Activated T-cell treated with anti-CD3 and anti-CD28 coated beads for 48 hours (primary cell): ENCODE measurements around the gene IQCE.

ENCODE experiments used
- DNase-seq: peaks from one replicate; pipeline ENCODE4 v3.0.0-alpha.2; 2020; ENCODE audit warnings: low read depth

IQCE gene

DNA sequence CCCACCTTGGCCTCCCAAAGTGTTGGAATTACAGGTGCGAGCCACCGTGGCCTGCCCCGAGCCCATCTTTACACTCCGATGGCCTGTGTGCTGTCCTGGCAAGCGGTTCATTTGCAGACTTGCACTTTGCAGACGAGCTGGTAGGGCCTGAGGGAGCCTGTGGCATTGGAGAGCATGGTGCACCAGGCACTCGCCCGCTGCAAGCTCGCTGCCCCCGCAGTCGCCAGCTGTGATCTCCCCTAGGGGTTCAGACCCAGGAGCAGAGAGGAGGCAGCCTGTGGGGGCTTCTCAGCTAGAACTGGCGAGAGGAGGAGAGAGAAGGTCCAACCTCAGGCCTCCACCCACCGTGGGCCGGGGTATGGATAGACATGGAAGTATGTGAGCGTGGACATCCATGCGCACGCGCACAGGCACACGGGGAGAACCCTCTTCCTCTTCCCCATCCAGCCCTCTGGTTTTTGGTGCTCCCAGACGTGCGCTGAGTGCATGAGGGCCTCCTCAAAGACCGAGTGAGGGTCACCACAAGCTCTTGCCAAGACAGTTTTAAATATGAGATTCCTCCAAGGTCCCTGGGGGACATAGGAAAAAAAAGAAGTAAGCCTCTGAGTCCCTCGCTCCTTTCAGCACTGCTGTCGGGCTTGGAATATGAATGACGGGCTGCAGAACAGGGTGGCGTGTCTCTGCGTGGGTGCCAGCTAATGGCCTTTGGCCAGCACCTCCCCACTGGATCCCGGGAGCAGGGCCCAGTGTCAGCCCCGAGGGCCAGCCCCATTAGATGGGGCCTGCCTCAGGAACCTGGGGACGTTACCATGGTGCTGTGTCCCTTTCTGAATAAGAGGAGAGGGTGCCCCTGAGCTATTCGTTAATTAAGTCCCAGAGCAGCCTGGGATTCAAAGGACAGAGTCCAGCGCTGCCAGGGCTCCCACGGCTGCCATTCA is 57.9 kb downstream of the IQCE start:
- DNase-seq, result no peak

DNA sequence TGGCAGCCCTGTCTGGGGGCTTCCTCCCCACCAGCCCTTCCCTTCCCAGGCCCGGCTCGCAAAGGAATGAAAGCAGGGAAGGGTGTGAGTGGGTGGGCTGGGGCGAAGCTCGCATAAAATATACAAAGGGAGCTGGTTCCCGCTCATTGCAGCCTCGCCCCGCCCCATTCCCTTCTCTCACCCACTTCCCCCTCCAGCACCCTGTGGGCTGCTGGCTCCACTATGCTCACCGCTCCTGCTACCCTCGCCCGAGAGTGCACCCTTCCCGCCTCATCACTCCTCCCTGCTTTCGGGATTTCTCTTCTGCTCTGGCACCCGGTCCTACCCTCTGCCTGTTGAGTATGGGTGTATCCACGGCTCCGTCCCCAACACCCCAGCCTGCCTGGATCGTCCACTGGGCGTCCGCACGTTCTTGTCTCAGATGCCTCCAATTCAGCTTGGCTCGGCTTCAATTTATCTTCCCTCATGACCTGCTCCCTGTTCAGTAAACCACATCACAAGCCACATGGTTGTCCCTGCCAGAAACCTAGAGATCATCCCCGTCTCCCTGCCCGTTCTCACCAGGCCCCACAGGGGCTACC is 58.6 kb downstream of the IQCE start:
- no peak for DNase-seq

DNA sequence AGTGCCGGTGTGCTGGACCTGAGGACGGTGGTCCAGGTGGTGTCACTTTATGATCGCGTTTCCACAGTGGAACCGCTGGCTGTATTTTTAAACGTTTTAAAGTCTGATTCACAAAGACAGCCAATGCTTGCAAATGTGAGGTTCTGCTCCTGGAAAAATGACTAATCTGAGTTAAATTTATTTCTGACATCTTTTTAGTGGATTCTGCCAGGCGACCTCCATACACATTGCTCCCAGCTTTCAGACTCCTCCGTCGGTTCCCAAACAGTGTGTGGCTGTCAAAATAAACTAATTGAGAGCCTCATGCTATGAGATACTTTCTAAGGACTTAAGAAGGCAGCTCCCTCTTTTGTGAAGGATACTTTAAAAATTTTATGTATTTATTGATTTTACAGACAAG is 60.3 kb downstream of the IQCE start:
- no peak for DNase-seq

DNA sequence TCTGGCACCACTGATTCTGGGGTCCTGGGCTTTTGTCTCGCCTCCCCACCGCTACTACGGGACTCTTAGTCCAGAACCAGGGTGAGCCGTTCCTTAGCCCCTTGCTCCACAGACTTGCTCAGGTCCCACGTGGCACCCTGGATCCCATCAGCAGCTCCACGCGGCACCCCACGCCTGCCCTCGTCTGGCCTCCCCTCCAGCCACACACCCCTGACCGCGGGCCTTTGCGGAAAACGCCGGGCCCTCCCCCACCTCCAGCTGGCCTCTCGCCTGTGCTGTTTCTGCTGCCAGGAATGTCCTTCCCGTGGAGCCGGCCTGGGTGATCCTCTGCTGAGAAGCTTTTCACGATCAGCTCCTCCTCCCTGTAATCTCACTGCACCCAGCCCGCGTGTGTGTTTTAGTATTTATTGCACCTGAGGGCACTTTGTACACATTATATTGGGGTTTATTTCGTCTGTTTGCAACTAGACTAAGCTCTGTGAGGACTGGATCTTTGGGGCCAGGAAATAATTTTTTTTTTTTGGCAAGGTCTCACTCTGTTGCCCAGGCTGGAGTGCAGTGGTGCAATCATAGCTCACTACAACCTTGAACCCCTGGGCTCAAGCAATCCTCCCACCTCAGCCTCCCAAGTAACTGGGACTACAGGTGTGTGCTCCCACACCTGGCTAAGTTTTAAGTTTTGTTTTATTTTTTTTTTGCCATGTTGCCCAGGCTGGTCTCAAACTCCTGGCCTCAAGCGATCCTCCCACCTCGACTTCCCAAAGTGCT is 62.5 kb downstream of the IQCE start:
- DNase-seq, result no peak

DNA sequence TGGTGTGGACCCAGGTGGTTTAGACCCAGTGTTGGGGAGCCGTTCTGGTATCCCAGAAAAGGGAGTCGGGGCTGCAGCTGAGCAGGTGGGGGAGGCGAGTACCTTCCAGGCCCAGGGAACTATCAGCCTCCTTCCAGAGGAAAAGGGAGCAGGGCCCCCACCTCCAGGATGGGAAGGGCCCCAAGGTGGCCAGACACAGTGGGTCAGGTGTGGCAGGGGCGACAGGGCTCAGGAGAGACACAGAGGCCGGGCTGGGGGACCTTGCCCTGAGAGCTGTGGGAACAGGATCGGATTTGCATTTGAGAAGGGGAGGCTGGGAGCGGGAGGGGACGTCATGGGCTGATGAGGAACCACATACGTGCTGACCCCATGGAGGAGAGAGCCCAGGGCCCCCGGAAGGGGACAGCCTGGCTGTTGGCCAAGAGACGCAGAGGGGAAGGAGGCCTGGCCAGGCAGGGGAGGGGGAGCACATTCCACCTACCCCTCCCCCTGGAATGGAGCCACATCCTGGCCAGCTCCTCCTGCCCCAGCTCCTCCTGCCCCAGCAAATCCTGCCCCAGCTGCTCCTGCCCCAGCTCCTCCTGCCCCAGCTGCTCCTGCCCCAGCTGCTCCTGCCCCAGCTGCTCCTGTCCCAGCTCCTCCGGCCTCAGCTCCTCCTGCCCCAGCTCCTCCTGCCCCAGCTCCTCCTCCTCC is 63.3 kb downstream of the IQCE start:
- DNase-seq, result no peak

DNA sequence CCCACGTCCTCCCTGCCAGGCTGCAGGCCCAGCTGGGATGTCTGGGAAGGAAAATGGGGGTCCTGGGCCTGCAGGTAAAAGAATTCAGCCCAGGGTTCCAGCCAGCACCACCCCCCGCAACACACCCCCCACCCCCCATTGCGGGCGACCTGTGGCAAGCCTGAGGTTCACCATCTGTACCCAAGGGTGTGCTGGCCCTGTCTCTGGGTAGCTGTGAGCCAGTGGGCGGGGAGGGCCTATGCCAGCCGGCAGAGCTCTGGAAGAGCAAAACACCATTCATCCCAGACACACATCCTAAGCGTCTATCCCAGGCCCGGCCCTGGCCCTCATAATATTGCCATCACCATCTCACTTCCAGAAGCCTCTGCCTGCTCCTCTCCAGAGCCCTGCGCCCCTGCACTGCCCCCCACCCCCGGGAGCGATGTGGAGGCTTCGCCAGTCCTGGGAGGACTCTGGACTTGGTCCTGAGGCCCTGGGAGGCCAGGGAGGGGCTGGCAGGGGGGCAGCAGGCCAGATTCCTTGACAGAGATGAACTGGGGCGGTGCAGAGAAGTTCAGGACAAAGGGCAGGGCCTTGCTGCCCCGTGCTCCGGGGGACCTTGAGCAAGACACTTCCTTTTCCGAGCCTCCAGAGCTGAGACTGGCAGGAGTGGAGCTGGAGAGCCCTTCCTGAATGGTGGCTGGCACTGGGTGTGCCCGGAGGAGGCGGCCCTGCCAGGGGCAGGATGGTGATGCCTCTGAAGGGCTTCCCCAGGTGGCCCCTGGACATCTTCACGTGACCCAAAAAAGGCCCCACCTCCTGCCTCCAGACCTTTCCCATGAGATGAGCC is 64.3 kb downstream of the IQCE start:
- DNase-seq, result no peak

DNA sequence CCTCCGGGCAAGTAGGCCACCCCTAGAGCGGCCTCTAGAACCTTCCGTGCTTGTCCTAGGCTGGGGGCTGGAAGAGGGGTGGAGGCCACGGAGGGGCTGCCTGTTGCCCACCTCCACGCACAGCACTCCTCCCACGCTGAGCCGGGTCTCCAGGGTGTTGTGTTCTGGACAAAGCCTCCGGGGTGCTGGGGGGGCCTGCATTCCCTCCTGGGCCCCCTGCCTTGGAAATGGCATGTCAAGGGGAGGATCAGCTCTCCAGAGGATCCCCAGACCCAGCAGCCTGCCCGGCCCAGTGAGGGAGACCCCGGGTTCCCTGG is 64.9 kb downstream of the IQCE start:
- no peak for DNase-seq

DNA sequence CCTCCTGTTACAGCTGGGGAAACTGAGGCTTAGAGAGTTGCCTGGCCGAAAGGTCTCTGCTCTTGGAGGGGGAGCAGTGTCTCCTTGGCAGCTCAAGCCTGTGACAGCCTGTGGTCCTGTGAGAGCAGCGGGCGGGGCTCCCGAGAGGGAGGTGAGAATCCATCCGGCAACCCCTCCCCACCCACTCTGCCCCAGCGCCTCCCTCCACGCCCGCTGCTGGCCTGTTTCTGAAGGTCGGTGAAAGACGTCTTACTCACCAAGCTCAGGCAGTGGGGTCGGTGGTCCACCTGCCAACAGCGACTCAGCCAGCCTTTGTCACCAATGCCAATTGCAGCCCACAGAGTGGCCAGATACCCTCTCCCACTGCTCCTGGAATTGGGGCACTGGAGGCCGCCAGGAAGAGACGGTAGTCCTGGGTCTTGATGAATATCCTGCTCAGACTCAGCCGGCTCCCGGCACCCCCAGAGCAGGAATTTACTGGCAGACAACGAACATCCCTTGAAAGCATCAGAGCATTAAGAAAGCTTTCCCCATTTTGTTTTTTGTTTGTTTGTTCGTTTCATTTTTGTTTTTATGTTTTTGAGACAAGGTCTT is 65.6 kb downstream of the IQCE start:
- no peak for DNase-seq

DNA sequence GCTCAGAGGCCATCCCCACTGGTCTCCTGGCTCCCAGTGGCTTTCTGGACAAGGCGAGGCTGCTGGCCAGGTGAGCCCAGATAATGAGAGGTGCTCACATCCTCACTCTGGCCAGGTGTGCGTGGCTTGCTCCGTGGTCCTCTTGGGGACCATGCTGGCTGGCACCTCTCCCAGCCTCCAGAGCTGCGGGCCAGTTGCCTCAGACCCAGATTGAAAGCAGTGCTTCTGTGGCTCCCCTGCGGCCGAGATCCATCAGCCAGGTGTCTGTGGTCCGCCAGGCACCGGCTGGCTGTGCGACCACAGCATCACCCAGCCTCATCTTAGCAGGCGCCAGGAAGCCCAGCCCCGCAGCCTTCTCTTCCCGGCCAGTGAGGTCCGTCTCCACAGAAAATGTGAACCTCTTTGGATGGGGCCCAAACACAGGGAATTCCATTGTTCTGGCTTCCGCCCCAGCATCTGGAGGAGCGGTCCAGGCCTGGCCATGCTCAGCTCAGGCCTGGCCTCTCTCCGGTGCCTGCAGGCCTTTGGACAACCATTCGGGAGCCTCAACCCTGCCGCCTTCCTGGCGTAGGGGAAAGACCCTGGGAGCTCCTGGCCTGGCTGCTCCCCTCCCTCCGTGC is 67.8 kb downstream of the IQCE start:
- no peak for DNase-seq

DNA sequence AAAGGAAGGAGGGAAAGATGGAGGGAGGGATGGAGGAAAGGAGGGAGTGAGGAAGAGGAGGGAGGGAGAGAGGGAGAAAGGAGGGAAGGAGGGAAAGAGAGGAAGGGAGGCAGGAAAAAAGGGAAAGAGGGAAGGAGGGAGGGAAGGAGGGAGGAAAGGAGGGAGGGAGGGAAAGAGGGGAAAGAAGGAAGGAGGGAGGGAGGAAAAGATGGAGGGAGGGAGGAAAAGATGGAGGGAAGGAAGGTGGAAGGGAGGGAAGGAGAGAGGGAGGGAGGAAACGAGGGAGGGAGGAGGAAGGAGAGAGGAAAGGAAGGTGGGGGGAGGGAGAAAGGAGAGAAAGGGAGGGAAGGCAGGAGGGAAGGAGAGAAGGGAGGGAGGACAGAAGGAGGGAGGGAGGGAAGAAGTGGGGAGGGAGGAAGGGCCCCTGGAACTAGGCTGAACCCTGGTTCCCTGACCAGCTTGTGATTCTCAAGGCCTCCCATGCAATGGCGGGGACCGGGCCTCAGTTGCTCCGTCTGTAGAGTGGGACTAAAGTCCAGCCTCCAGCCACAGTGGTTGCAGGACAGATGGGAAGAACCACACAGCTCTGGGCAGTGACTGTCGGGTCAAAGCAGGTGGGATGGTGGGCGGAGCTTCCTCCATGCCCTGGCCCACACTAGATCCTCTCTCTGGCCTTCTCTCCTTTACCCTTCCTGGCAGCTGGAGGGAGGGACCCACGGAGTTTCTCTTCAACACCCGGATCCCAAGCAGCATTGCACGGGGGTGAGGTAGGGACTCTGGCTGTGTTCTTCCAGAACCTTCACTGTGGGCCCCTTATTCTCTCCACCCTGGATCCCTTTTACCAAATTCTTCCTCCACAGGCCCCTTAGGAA is 68.7 kb downstream of the IQCE start:
- DNase-seq, result no peak

DNA sequence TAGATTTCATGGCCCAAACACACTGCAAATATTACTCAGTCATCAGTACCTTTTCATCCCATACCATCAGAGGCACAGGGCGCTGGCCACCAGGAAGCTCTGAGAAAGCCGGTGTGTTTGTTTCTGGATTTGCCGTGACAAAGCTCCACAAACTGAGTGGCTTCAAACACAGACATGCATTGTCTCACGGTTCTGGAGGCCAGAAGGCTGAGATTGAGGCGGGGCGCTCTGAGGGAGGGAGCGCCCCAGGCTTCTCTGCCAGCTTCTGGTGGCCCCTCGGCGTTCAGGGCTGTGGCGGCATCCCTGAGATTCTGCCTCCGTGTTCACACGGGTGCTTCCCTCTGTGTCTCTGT is 69.3 kb downstream of the IQCE start:
- no peak for DNase-seq

DNA sequence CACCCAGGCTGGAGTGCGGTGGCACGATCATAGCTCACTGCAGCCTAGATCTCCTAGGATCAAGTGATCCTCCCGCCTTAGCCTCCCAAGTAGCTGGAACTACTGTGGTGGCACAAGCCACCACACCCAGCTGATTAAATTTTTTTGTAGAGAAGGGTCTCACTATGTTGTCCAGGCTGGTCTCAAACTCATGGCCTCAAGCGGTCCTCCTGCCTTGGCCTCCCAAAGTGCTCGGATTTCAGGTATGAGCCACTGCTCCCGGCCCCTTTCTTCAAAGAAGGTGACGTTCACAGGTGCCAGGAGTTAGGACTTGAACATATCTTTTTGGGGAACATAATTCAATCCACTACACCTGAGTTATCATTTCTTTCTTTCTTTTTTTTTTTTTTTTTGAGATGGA is 70.1 kb downstream of the IQCE start:
- DNase-seq, result no peak

DNA sequence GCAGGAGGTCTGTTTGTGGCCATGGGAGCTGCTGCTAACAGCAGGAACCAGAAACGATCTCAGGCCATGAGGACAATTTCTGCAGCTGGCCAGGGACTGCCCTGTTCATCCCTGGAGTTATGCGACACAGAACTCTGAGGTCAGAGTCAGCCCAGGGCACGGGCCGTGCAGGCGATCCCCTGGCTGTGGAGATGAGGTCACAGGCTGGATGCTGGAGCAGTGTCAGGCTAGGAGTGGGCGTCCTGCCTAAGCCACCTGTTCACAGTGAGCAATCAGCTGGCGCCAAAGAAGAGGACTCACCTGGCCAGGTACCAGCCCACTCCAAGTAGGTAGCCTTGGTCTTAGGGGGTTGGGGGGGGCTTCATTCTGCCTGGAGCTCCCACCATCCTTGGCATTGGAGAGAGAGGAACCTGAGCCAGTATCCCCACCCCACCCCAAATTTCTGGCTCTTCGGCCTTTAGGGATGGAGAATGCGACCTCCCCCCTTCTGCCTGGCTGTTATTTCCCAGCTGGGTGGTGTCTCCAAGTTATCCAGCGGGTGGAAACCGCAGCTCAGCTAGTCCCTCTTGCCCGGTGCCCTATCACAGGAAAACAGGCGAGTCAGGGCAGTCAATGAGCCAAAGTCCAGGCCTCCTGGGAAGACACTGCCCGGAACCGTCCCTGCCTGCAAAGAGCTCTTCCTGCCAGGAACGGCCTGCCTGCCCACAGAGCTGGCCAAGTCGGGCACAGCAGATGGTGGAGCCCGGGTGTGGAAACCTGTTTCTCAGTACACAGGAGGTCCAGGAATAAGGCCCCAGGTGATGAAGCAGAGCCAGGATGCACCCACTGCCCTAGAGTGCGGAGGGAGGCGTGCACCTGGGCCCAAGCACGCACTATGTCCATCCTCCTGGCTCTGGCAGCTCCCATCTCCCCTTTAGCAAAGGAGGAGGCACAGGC is 71.2 kb downstream of the IQCE start:
- no peak for DNase-seq

DNA sequence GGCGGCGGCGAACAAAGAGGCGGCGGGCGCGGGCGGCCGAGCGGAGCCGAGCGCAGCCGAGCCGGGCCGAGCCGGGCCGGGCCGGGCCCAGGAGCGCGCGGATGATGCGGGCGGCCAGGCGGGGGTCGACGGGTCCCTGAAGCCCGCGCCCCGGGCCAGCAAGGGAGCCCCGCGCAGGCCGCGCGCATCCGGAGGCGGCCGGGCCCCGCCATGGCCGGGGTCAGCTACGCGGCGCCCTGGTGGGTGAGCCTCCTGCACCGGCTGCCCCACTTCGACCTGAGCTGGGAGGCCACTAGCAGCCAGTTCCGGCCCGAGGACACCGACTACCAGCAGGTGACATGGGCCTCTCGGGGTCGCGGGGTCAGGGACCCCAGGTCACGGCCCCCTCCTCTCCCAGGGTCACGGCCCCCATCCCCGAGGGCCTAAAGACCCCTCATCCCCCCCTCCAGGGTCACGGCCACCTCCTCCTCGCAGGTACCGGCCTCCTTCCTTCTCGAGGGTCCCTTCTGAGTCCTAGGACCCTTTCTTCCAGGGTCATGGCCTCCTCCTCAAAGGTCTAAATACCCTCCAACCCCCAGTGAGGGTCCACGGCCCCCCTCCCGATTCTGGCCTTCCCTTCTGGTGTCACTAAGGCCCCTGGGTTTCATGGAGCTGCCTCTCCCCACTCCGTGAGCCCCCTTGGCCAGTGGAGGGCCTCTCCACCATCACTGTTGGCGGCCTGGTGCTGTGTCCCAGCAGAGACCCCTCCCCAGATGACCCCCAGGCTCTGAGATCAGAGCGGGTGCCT is 73.4 kb downstream of the IQCE start, which contains the start of gene TTYH3:
TSS of gene TTYH3 (plus strand) at position 41 of the 787 bp plus-strand sequence. CDS start at position 211, 170 bp downstream.
- no peak for DNase-seq

DNA sequence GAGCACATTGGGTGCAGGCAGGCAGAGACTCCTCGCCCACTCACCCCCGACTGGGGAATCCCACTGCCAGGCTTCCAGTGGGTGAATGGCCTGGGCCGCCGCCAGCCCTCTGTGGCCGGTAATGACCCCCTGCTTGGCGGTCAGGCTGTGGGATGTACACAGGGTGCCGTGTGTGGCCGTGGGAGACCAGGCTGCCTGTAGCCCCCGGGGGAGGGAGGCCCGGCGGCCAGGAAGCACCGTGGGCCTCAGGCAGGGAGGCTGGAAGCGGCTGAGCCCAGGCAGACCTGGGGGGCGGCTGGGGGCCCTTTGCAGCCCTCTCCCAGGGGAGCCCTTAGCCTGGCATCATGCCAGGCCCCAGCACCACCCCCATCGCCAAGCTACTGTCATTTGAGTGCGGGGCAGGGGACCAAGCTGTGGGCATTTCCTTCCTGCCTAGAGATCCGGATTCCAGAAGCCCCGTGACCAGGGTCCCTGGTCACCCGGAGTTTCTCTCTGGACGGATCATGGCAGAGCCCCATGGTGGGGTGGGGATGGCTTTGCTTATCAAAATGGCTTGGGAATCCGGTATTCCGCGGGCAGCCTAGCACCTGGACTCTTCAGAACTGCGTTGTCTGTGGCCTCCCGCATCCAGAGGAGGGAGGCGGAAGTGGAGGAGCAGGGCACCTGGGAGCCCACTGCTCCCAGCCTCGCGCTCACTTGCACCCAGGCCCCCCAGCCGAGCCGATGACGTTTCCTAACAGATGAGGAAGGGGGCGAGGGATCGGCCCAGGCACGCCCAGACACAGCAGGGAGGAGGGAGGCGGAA is 74.2 kb downstream of the IQCE start:
- DNase-seq, result peak; percentile 48

DNA sequence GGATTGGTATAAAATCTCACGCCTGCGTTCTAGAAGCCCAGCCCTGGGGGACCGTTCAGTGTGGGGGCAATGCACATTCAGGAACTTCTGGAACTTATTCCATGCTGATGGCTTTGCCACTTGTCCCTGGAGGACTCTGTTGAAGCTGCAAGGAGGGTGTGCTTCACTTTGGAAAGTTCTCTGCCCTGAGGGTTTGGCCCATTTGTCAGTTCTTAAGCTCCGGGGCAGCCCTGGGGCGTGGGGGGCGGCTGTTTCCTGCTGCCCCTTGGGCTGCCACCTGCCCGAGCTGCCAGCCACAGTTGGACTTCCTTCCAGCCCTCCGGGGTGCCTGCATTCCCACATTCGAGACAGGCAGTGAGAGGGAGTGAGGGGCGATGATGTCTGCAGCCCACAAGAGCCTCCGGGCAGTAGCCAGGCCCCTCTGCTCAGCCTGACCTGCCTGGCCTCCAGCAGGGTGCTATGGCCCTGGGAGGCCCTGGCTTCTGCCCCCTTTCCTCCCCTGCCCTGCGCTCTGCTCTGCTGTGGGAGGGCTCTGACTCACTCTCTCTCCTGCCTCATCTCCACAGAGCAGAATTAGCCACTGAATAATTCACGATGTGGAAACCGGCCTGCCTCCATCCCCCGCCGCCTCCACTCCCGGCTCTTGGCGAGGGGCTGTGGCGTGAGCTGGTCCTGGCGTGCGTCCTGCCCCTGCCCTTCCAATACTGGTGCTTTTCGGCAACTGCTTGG is 74.9 kb downstream of the IQCE start:
- DNase-seq, result peak; percentile 44
